ENCODE measurements around the gene UBIAD1. TPM values are rescaled to one million over a fixed set of nuclear protein-coding genes. Genes with fewer than 3 reads are reported as not detected.

UBIAD1 gene
- total and polyA plus RNA-seq, 8 donors = 2.2 to 33.8 (median 5.9) TPM

GRCh38 chr1:11311816-11312755 lies 39.1 kb downstream of the UBIAD1 start:
- Histone ChIP-seq H3K4me3 (no peak overlapping the region), H3K9me3 (no peaks in the 10 kb centered on the region), H3K4me1 (no peaks in the 10 kb centered on the region), H3K36me3 (no peaks in the 10 kb centered on the region), H3K27ac (no peak overlapping the region), H3K27me3 (peaks cover 0 to 7% (median 0%) of the 10 kb centered on the region in 3 donors)
- intact Hi-C loops (cut with DNase I; ENCODE audit: low total_unique reads) = no loop called here
- TF ChIP-seq POLR2AphosphoS5 (IDR thresholded peaks at IDR 0.05) = no peak
- TF ChIP-seq CTCF (IDR thresholded peaks at IDR 0.05) = no peak
- TF ChIP-seq EP300 (IDR thresholded peaks at IDR 0.05) = no peak
- 37 to 49% (median 40%) methylated on average over 11 to 15 of the region's 15 CpGs for WGBS, 5 donors
- no peak for DNase-seq

DNA sequence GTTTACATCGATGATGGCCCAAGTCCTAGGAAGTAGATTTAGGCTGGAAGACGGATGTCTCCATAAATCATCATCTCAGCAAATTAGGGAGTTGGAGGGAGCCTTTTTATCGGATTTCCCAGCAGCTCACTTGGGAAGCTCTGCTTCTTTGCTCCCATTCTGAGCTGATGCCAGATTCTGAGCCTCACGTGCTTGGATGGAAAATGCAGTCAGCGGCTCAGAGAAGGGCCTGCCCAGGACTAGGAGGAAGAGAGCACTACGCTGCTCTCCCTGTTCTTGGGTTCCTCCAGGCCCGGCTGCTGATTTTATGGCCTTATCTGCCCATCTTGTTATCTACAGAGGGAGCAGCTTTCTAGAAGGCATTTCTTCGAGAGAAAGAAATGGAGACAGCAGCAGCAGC lies 42.0 kb downstream of the UBIAD1 start:
- Histone ChIP-seq H3K27me3 (peaks cover 0 to 21% (median 7%) of the 10 kb centered on the region in 3 donors), H3K36me3 (no peaks in the 10 kb centered on the region), H3K27ac (no peak overlapping the region), H3K4me3 (no peak overlapping the region), H3K4me1 (no peaks in the 10 kb centered on the region), H3K9me3 (no peaks in the 10 kb centered on the region)
- WGBS, 5 donors = 47 to 61% (median 58%) methylated on average over 8 of the region's 8 CpGs
- intact Hi-C loops (cut with DNase I; ENCODE audit: low total_unique reads) = no loop called here
- TF ChIP-seq CTCF (IDR thresholded peaks at IDR 0.05) (no peak), POLR2A (IDR thresholded peaks at IDR 0.05) (no peak), POLR2AphosphoS5 (IDR thresholded peaks at IDR 0.05) (no peak), EP300 (IDR thresholded peaks at IDR 0.05) (no peak)
- DNase-seq = peak in 1 of 2 donors; percentile 63

DNA sequence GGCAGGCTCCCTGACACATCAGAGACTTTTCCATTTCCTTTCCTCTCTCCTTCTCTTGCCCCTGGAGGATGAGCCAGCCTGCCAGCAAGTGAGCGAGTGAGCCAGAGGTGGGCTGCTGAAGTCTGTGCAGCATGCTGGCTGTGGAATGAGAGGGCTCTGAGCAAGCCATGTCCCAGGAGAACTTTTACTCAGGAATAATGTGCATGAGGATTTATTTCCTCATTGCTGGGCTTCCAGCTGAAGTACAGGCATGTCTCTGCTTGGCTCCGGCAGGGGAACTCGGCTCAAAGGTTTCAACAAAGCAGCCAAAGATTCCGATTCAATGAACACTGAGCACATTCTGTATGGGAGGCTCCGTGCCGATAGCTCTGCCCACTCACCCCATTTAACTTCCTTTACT lies 43.7 kb downstream of the UBIAD1 start:
- no peak for DNase-seq
- TF ChIP-seq CTCF (IDR thresholded peaks at IDR 0.05) = no peak
- TF ChIP-seq POLR2AphosphoS5 (IDR thresholded peaks at IDR 0.05) = no peak
- no peak for TF ChIP-seq POLR2A (IDR thresholded peaks at IDR 0.05)
- TF ChIP-seq EP300 (IDR thresholded peaks at IDR 0.05) = no peak
- no peaks in the 10 kb centered on the region for H3K4me1 ChIP-seq
- WGBS, 5 donors = 61 to 76% (median 67%) methylated on average over 6 of the region's 6 CpGs
- H3K36me3 ChIP-seq = no peaks in the 10 kb centered on the region
- H3K27ac ChIP-seq = no peak overlapping the region
- no peaks in the 10 kb centered on the region for H3K9me3 ChIP-seq
- no peak overlapping the region for H3K4me3 ChIP-seq
- intact Hi-C loops (cut with DNase I; ENCODE audit: low total_unique reads) = no loop called here
- H3K27me3 ChIP-seq = peaks cover 0 to 36% (median 10%) of the 10 kb centered on the region in 3 donors

GRCh38 chr1:11318982-11319381 lies 46.0 kb downstream of the UBIAD1 start:
- 88 to 92% (median 88%) methylated on average over 11 of the region's 11 CpGs for WGBS, 5 donors
- intact Hi-C loops (cut with DNase I; ENCODE audit: low total_unique reads) = no loop called here

More at GRCh38 chr1:11318982-11319381, 46.0 kb downstream of the UBIAD1 start:
- Histone ChIP-seq H3K4me3 (no peak overlapping the region), H3K27ac (no peak overlapping the region), H3K9me3 (no peaks in the 10 kb centered on the region), H3K27me3 (peaks cover 0 to 29% (median 10%) of the 10 kb centered on the region in 3 donors), H3K36me3 (no peaks in the 10 kb centered on the region), H3K4me1 (peaks cover 0 to 9% (median 0%) of the 10 kb centered on the region in 4 donors)
- TF ChIP-seq EP300 (IDR thresholded peaks at IDR 0.05) = no peak
- TF ChIP-seq POLR2A (IDR thresholded peaks at IDR 0.05) = no peak
- TF ChIP-seq POLR2AphosphoS5 (IDR thresholded peaks at IDR 0.05) = no peak
- no peak for TF ChIP-seq CTCF (IDR thresholded peaks at IDR 0.05)
- DNase-seq = no peak
